NCI-H2196 (cell line): Measurements from ENCODE around the gene DGKQ.
A peak's percentile ranks its signal among the peaks of the same experiment; 100 is the strongest.

Source experiments
- DNase-seq: peaks from one replicate; lab custom pipeline; 2025; ENCODE audit not compliant: unreplicated experiment; lab: John Stamatoyannopoulos, UW

Gene DGKQ

DNA sequence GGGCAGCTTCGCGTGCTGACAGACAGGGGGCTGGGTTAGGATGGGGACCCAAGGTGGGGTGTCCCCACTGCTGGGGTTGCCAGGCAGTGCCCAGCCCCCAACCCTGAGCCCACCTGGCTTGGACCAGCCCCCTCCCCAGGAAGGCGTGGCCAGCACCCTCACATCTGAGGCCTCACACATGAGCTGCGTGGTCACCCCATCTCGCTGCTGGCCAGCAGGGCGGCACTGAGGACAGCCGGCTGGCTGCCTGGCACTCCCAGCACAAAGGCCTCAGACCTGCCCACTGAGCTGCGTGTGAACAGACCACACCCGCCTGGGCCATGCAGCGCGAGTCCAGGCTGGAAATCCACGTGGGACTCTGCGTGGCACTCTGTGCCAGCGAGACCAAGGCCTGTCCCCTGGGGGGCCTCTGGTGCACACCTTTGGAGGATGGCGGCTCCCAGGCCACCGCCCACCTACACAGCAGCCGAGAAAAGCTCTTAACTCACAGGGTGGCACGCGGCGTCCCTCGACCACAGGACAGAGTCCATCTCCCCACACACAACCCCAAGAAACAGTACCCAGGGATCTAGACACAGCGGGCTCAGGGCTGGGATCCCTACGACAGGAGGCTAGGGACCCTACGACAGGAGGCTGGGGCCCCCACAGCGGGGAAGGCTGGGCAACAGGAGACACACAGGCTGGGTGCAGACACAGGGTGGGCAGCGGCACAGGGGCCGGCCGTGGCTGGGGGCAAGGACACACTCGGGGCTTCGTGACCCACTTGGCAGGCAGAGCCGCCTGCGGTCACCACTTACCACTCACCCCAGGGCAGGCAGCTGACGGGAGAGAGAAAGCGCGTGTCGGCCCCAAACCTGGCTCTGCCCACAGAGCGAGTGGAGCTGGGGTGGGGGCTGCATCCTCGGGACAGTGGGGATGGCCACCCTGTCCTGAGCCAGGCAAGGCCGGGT lies 9.8 kb downstream of the DGKQ start:
- no peak for DNase-seq

DNA sequence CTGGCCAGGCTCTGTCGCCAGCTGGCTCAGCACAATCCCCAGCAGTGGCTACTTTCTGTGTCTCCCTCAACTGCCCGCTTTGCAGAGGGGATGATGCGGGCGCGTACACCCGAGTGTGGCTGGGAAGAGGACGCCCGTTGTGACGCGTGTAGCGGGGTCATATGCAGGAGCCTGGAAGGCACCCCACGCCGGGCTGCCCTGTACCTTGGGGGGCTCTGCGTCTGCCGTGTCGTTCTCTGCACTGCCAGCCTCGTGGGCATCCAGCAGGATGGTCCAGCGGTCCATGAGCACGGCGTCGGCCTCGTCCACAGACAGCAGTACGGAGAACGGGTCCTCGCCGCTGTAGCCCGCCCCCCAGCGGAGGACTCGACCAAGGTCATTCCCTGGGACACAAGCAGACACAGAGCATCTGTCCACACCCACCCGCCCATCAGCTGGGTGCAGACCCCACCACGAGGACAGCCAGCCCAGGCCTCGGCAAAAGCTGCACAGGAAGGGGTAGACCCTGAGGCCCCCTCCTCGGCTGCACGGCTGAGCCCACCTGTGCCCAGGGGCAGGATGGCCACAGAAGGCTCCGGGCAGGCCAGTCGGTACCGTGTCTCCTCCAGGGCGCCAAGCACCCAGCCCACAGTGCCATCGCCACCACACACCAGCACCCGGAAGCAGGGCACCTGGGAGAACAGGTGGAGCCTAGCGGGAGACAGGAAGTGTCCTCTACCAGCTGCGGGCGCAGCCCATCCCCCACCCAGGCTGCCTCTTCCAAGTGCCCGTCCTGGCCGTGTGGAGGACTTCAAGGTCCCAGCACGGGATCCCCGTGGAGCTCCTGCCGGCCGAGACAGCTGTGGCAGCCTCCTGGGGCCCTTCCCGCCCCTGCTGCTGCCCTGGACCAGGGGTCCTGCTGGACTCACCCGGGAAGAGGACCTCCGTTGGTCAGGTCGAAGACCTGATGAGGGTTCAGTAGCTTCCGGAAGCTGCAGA lies 10.8 kb downstream of the DGKQ start:
- peak; percentile 19 for DNase-seq

DNA sequence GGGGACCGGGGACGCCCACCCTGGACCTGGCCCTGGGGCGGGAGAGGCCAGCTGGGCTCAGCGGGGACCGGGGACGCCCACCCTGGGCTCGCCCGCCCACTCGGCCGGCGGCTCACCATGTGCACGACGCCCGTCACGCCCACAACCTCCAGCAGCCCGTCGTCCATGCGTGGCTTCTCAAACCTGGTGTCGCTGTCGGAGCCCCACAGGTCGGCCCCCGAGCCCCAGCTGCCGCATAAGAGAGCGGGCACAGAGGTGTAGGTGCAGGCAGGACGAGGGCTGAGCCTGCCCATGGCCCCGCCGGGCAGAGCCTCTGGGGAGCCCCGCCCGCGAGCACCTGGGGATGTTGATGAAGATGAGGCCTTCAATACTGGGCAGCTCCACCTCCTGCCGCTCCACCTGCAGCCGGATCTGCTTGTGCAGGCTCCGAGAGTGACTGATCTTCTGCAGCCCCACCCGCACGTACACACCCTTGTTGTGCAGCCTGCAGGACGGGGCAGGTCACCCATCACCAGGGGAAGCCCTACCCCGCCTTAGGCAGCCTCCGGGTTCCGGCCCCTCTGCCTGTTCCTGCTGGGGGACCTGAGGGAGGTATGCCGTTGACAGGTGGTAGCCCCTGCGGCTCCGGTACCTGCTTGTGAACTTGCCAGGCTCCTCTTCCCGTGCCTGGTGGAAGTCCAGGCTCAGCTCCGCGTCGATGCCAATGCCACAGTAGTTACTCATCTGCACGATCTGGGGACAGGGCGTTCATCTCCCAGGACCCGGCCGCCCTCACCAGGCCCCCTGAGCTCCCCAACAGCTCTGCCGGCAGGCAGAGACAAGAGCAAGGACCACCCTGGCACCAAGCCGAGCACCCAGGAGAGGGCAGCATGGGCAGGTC lies 11.8 kb downstream of the DGKQ start:
- no peak for DNase-seq

DNA sequence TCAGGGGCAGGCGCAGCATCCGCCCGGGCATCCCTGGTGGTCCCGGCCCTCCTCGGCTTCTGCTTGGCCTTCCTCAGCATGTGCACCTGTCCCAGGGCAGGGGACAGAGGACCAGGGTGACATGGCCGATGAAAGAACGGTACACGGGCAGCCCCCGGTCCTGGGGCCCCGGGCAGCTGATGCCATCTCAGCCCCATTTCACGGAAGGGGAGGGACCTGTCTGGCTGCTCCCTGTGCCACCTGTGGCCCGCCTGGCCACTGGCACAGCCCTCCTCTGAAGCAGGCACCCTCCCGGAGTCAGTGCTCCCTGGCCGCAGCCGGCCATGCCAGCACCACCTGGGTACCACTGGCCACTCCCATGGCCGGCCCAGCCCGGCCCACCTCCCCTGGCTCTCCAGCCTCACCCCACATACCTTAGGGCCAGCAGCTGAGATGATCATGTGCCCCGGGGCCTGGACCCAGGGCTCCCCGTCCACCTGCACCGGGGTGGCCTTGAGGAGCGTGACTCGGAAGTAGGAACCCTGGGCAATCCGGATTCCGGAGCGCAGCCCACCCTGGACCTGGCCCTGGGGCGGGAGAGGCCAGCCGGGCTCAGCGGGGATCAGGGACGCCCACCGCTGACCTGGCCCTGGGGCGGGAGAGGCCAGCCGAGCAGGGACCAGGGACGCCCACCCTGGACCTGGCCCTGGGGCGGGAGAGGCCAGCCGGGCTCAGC lies 12.6 kb downstream of the DGKQ start:
- DNase-seq = no peak

DNA sequence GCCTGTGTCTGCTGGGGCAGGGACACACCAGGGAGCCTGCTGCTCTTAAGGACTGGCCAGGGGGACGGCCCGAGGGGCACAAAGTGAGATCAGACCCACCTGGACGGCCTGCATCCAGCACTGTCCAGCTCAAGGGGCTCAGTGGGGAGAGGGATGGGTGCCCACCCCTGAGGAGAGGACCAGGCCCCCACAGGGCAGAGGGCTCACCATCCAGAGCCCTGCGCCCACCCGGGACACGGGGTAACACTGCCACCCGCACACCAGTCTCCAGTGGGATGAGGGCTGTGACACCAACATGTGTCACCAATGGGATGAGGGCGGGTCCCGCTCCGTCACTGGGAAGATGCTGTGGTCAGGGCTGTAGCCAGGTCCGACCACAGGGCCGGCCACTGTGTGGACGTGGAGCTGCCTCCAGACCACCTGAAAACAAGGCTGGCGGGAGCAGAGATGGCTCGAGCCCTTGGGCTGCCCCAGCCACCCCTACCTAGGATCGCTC lies 13.2 kb downstream of the DGKQ start:
- DNase-seq = no peak

DNA sequence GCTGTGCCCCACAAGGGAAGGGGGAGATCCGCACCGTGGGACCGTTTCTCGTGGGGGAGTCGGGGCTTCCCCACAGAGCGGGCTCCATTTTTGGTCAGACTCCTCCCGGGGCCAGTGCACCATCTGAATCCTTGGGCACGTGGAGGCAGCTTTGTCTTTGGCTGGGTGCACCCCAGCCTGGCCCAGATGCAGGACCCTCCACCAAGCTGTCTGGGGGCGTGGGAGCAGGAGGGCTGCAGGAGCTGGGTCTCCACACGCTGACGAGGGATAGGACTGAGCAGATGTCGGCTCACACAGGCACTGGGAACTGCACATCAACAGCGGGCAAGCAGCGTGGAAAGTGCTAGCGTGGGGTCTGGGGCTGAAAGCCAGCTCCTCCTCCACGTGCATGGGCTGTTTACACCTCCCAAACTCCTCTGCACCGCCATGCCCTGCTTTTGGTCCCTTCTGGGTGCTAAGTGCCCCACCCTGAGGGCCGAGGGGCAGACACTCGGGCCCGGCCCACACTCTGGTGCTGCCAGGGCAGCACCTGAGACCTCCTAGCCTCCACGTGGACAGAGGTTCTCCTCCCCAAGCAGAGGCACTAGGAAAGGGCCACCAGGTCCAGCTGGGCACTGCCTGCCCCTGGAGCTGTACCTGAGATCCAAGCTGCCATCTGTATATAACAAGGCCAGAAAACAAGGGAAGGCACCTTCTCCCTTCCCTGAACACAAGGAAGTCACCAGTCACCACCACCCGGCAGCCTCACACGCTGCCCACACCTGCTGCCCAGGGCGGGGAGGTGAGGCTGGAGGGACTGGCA lies 13.8 kb downstream of the DGKQ start:
- DNase-seq = no peak

DNA sequence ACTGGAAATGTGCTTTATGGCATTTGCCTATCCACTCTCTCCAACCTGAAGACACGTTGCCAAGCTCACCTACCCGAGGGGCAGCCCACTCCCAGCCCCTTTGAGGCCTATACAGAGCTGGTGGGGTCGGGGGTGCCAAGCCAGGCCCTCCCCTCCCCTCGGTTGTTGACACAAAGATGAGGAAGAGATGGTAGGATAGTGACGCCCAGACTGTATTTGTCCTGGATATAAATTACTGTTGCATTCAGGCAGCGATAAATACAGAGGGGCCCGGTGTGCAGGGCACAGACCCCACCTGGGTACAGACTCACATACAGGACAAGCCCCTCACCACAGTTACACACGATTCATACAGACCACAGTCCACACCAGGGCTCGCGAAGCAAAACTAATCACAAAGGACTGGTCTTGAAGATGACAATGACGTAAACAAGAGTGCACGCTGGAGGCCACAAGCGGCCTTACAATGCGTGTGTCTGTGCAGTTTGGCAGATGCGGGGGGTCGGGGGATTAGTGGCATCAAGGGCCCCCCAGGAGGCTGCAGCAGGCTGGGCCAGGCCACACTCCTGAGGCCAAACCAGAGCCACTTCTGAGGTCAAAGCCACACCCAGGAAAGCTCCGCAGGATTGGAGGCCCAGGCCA lies 14.6 kb downstream of the DGKQ start:
- no peak for DNase-seq

DNA sequence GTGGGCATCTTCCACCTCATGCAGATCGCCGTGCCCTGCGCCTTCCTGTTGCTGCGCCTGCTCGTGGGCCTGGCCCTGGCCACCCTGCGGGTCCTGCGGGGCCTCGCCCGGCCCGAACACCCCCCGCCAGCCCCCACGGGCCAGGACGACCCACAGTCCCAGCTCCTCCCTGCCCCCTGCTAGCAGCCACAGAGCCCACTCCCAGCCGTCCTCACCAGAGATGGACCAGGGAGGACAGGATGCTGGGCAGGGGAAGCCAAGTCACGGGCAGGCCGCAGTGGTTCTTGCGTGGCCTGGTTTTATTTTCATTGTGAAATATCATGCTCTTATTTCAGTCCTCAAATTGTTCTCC lies 15.1 kb downstream of the DGKQ start:
- no peak for DNase-seq

DNA sequence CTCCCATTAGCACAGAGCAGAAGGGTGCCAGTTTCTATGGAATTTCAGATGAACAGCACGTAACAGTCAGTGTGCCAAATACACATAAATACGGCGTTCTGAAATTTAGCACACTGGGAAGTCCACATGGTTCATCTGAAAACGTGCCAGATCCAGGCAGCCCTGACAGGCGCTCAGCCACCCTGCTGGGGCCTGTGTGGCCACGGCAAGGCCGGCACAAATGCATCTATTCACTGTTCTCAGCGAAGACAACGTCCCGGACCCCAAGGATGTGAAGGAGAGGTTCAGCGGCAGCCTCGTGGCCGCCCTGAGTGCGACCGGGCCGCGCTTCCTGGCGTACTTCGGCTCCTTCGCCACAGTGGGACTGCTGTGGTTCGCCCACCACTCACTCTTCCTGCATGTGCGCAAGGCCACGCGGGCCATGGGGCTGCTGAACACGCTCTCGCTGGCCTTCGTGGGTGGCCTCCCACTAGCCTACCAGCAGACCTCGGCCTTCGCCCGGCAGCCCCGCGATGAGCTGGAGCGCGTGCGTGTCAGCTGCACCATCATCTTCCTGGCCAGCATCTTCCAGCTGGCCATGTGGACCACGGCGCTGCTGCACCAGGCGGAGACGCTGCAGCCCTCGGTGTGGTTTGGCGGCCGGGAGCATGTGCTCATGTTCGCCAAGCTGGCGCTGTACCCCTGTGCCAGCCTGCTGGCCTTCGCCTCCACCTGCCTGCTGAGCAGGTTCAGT lies 15.6 kb downstream of the DGKQ start:
- no peak for DNase-seq

DNA sequence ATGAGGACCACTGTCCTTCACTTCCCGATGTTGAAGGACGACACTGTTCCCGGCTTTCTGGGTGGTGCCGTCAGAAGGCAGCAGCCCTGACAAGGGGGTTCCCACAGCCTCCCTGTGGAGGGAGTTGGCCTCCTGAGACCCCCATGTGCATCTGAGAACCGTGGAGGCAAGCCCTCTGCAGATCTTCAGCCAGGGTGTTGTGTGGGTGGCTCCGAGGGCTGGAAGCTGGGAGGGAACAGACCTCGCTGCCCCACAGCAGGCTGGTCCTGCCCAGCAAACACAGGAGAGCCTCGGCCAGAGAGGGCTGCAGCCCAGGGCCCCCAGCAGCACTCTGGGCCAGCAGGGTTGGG lies 16.2 kb downstream of the DGKQ start:
- DNase-seq = no peak

DNA sequence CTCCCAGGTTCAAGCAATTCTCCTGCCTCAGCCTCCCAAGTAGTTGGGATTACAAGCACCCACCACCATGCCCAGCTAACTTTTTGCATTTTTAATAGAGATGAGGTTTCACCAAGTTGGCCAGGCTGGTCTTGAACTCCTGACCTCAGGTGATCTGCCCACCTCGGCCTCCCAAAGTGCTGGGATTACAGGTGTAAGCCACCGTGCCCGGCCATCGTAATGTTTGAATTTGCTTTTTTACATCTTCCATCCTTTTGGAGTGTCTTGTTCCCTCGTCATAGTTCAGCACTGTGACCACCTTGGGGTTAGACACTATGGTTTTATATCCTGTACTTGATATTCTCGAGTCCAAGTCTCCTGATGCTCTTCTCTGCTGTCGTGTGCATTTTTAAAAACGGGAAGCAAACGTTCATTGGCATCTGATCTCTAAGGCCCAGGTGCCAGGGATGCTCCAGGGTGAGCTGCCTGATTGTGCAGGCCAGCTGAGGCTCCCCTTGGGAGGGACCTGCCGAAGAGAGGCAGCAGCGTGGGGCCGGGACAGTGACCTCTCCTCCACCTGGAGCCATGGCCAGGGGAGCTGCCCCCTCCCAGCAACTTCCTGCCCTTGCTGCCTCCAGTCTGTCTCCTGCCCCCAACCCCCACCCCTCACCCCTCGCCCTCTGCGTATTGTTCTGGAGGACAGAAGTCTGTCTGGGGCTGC lies 16.7 kb downstream of the DGKQ start:
- no peak for DNase-seq

DNA sequence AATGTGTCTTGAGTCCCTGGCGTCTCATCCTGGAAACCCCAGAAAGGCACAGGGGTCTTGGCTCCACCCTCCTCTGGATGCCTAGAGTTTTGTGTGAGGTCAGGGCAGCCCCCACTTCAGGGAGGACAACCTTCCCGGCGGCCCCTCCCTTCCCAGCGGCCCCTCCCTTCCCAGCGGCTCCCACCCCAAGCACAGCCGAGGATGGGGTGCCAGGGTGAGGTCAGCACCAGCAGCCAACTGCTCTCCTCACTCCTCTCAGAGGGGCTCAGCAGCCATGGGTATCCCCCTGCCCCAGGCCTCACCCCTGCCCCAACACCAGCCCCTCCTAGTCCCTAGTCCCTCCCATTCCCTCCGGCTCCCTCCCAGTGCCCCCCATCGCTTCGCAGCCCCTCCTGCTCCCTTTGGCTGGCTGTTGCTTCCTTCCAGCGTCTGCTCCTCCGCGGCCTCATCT lies 17.4 kb downstream of the DGKQ start:
- DNase-seq = no peak

DNA sequence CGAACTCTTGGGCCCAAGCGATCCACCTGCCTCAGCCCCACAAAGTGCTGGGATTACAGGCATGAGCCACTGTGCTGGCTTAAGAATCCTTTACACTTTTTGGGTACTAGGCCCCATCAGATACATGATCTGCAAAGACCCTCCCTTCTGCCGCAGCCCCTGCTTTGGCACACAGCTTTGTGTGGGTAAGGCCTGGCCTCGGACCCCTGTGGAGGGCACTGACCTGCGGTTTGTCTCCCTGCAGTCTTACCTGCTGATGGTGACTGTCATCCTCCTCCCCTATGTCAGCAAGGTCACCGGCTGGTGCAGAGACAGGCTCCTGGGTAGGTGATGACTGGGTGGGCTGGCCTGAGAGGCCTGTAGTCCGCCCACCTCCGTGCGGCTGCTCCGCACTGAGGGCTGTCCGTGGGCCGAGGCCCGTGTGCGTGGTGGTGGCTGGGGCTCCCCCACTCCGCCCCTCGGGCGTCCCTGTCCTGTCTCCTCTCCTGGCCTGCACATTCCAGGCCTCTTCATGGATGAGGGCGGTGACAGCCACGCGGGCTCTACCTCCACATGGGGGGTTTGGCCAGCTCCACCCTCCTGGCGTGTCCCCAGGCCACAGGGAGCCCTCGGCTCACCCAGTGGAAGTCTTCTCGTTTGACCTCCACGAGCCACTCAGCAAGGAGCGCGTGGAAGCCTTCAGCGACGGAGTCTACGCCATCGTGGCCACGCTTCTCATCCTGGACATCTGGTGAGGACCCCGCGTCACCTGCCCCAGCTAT lies 18.0 kb downstream of the DGKQ start:
- DNase-seq = no peak

DNA sequence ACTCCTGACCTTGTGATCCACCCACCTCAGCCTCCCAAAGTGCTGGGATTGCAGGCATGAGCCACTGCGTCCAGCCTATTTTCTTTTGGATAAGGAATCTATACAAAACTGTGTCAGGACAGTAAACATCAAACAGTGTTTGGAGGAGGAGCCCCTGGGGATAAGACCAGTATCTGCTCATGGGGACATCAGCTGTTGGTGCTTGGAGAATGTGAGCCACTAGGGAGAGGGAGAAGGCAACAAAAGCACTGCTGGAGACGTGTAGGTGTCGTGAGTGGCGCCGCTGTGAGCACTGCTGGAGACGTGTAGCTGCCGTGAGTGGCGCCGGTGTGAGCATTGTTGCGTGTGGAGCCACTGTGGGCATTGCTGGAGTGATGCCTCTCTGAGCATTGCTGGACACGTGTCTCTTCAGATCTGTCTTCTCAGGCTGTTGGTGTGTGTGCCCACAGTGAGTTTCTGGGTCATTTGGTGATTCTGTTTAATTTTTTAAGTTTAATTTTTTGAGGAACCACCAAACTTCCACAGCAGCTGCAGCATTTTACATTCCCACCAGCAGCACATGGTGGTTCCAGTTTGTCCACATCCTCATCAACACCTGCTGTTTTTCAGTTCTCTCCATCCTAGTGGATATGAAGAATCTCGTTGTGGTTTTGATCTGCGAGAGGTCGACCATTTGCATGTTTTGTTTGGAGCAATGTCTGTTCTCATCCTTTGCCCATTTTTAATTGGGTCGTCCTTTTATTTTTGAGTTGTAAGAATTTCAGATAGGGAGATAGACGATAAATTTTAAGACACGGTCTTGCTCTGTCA lies 19.0 kb downstream of the DGKQ start:
- DNase-seq = no peak

DNA sequence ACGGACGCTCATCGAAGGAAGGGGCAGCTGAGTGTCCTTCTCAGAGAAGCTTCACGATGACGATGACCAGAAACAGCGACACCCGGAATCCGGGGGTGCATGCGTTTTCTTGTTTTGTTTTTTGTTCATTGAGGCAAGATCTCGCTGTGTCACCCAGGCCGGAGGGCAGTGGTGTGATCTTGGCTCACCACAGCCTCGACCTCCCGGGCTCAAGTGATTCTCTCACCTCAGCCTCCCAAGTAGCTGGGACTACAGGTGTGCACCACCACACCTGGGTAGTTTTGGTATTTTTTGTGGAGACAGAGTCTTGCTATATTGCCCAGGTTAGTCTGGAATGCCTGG lies 19.8 kb downstream of the DGKQ start:
- no peak for DNase-seq
